Measurements from ENCODE around the gene PRKCA.
"Not testable (repeated sequence)": the region's sequence is repeated elsewhere in the genome, so short reads cannot be mapped to it uniquely, and the experiment has no call there.

PRKCA gene

DNA sequence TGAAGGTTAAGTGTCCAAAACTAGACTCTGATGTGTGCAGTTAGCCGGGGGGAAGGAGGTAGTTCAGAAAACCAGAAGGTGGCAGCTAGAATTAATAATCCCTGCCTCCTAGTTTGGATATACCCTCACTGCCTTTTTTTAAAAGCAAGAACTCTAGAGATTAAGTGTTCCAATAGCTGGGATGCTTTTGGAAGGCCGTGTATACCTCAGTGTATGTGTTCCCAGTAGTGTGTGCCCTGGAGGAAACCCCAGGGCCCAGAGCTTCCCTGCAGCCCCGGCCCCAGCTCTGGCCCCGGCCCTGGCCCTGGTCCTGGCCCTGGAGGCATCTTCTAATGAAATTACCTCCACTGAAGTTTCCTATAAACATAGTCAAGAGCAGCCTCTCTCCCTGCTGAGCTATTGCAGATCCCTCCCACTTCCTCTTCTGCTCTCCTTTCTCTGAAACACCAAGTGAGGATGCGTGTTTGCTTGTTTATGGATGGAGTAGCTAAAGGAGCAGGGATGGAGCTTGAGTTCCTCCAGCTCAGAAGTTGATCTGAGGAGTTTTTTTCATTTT, 130.7 kb downstream of the PRKCA start:
- DNase-seq (ENCODE audit: low read depth in 1 of 2, low spot score in 1 of 2): no peak

DNA sequence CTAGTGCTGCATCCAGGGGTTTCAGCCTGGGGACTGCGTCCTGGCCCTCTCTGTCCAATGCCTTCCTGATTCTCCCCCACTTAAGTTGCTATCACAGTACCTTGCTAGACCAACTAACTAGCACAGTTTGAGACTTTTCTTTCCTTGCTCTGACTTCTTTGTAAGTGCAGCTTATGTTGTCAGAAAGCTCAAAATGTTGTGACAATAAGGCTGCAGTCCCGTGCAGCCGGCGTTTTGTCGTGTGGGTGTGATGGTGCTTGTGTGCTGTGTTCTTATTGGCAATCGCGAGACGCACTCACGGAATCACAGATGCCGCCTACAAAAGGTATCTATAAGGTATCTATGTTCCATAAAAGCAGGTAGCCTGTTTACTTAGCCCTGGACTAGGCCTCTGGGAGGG, 132.8 kb downstream of the PRKCA start:
- DNase-seq (ENCODE audit: low read depth in 1 of 2, low spot score in 1 of 2): no peak

DNA sequence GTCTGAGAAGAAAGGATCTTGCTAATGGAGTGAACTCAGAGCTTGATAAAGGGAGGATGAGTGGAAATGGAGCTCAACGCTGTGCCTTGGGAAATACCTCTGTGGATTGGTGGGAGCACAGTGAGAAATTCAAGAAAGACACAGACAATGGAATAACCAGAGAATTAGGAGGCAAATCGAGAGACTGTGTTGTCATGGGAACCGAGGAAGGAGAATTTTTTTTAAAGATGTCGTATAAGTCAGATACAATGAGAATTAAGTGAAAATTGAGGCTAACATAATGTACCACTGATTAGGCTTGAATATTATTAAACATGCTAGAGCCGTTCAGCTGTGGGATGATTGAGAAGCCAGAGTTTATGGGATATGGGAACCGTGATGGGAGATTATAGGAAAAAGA, 134.2 kb downstream of the PRKCA start:
- no peak for DNase-seq (ENCODE audit: low read depth in 1 of 2, low spot score in 1 of 2)

DNA sequence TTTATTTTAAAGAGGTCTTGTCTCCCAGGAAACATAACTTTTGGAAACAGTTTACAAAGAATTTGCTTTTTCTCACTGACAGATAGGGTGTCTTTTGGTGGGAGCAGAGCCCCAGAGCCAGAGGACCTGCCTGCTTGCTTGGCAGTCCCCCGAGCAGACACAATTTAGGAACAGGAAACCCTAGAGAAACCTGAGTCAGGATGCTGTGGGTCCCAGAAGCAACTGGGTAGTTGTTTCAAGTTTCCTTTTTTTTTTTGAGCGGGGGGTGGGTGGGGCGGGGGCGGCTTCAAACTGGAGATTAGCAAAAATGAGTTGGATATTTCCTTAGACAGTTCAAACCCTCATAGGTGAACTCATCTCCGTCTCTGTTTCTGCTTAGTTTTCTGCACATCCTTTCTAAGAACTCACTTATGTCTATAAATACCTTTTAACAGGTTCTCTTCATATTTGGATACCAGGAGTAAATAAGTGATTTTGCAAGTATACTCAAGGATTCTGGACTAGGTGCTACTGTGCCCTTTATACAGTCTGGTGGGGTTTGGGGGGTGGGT, 135.1 kb downstream of the PRKCA start:
- no peak for DNase-seq (ENCODE audit: low read depth in 1 of 2, low spot score in 1 of 2)

DNA sequence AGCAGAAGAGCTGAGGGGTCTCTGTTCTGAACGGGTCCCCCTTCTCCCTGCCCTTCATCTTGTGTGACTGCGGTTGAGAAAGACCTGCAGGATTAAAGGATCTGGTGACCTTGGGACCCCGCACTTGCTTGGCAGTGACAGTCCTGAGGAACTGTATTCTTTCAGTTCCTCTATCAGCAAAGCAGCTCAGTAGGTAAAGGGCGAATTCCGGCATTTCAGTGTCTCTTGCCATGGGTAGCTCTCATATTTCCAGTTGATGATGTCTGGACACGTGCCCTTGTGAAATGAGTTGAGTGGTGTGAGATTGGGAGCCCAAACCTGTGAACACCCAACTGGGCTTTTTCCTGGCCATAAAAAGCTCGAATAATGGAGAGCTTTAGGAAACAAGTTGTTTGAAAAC, 135.7 kb downstream of the PRKCA start:
- DNase-seq (ENCODE audit: low read depth in 1 of 2, low spot score in 1 of 2): no peak

DNA sequence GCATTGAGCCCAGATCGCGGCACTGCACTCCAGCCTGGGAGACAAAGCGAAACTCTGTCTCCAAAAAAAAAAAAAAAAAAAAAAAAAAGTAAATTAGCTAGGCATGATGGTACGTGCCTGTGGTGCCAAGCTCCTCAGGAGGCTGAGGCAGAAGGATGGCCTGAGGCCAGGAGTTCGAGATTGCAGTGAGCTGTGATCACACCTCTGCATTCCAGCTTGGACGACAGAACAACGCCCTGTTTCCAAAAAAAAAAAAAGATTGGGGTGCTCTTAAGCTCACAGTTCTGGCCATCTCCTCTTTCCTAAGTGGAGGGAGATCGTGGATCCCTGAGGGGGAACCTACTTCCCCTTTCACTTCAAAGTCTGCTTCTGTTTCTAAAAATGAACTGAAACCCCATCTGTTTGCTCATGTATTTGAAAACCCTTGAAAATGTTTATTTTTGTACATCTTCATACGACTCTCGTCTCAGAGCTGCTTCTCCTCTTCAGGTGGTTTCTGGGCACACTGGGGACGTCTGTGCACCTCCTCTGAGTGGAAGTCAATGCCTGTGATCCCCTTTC, 138.8 kb downstream of the PRKCA start:
- DNase-seq (ENCODE audit: low read depth in 1 of 2, low spot score in 1 of 2): no peak

DNA sequence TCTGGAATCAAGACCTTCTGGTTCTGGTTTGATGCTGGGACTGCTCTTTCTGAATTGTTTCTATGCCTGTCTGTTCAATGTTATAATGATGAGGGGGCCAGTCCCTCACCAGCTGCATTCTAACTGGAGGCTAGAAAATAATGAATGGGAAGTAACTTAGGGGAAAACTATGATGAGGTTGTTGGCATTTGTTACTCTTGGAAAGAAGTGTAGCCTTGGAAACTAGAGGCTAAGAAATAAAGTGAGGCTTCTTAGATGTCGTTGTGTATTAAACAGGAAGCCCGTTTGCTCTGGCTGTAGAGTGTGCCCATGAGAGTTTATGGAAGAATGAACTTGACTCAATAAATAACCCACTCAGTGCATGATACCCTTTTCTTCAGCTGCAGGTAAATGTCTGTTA, 140.8 kb downstream of the PRKCA start:
- DNase-seq (ENCODE audit: low read depth in 1 of 2, low spot score in 1 of 2): no peak

DNA sequence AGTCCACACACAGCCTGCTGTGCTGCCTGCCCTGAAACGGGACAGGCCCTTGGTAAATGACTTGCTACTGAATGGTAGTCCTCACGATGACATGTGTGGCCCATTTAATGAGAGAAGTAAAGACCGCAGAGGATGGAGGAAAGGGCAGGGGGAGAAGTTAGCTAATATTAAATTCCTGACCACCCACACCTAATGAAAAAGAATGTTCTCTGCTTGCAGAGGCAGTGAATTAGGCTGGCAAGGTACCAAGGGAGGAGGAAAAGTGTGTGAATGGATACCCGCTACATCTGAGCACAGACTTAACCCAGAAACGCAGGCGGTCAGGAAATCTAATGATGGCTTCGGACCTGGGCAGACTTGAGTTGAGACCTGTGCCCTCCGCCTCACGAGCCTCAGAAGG, 141.2 kb downstream of the PRKCA start:
- no peak for DNase-seq (ENCODE audit: low read depth in 1 of 2, low spot score in 1 of 2)

DNA sequence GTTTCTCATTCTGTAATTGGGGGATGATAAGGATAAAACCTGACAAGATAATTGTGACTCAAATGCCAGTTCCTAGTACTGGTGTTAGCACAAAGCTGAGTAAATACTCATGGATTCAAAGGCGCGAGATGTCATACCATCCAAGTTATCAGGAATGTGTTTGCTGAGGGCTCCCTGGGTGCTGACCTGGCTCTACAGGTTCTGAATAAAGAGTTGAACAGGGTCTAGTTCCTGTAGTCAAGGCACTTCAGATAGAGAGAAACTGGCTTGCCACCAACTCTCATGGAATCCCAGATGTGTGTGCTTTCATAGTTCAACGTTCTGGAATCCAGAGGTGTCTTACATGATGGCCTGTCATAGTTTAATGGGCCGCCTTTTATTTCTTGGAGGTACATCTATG, 141.6 kb downstream of the PRKCA start:
- no peak for DNase-seq (ENCODE audit: low read depth in 1 of 2, low spot score in 1 of 2)

DNA sequence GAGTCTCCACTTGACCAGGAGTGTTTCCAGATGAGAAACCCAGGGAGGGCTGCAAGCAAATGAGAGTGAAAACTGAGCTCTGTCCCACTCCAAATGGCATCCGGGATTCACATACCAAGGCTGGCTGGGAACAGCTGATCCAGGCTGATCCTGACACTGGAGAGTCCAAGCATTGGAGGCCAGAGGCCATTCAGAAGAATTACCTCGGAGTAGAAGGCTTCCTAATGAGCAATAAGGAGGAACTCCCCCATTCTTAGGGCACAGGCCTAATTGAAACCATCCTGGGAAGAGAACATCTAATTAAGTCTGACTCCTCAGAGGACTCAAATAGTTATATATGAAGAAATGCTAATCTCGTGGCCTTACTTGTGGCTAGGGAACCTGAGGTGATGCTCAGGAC, 142.8 kb downstream of the PRKCA start:
- no peak for DNase-seq (ENCODE audit: low read depth in 1 of 2, low spot score in 1 of 2)

DNA sequence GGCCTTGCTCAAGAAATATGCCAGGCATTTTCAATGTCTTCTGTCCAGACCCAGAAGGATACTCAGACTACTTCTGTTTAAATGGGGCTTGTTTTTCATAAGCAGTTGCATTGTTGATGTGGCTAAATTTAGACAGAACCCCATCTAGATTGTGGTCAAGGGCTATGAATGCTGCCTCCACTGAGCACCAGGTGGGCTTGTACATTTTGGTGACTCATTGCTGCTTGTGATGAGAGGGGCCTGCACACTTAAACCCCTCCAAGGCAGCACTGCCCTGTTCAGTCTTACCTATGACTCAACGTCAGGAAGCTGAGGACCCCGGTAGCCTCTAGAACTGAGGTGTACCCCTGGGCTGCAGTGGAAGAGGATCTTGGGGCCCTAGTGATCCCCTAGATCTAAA, 144.0 kb downstream of the PRKCA start:
- no peak for DNase-seq (ENCODE audit: low read depth in 1 of 2, low spot score in 1 of 2)

DNA sequence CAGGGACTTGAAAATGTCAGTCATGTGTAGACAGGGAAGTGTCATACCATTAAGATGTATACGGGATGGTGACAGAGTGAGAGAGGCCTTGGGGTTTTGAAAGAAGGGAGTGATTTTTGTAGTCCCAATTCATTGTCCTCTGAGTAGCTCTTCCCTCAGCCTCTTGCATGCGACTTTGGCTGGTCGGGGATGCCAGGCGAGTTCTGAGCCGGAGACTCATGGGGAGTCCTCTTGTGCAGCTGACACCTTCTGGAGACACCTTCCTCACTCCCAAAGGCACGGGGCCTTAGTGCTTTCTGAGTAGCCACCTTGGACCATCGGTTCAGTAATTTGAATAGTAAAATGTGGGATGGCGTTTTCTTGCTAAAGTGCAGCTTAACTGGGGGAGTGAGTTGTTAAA, 144.7 kb downstream of the PRKCA start:
- no peak for DNase-seq (ENCODE audit: low read depth in 1 of 2, low spot score in 1 of 2)

DNA sequence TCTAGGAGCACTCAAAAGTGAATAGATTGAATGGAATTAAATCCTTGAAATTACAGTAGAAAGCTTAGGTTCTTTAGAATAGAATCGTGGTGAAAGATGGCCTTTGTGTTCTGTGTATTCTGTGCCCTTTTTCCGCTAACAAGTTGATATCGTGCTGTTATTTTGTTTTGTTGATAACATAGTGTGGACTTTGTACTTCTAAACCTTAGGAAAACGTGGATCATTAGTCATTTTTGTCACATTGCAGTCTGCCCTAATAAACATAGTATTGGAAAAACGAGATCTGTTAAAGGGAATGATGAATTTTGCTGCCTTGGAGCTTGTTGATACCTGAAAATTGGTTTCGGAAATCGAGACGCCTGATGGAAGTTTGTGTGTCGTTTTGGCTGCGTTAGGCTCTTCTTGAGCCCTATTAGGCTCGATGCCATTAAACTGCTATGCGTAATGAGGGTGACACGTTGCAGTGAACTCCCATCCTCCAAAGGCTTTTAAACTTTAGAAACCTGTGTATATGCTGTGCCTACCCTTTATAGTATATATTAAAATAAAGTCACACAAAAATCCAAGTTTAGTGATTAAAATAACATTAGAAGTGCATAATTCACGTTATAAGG, 145.7 kb downstream of the PRKCA start:
- no peak for DNase-seq (ENCODE audit: low read depth in 1 of 2, low spot score in 1 of 2)

DNA sequence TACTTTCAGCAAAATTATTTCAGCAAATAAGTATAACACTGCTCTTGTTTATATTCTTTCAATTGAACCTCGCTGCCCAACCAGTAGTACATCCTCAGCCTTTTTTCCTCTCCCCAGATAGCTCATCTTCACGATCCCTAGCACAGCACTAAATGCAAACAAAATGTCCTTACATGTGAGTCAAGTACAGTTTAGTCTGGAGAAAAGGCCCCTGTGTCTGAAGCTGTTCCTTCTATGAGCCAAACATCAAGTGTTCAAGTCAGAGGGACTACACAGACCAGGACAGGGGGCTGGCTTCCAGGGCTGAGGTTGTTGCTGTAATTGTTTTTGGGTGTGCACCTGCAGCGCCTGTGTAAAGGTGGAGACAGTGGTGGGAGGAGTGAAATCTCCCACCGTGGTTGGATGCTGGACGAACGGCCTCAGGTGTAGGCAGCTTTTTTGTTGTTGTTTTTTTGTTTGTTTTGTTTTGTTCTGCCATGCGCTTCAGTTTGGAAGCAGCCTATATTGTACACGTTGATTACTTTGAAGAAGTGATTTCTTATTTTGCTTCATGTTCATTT, 147.1 kb downstream of the PRKCA start:
- no peak for DNase-seq (ENCODE audit: low read depth in 1 of 2, low spot score in 1 of 2)

DNA sequence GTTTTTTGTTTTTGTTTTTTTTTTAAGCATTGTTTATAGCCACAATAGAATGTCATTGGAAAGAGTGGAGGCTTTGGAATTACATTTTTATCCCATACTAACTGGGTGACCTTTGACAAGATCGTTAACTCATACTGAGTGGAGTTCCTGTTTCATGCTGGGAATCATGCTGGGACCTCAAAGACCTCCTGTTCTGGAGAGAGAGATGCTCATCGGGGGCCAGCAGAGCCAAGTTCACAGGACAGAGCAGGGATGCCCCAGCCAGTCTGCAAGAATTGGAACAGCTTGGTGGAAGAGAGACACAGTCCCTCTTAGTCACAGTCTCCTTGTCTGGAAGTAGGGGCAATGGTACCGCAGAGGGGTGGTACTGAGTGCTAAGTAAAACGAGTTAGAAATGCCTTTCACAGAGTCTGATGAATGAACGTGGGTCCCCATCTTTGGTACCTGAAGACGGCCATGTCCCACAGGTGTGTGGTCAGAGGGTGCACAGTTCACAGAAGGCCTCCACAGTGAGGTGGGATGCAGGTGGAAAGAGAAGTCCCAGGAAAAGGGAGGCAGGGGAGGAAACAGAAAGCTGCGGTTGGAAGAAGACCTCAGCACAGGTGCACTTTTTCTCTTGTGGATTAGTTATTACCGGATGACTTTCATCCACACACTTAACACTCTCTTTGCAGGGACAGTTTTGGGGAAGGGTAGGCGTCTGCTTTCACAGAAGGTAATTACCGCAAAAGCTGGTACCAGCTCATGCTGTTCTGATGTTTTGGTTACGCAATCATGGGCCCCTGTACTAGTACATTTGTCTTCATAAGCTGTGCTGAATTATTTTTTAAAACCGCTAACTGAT, 147.8 kb downstream of the PRKCA start:
- DNase-seq (ENCODE audit: low read depth in 1 of 2, low spot score in 1 of 2): no peak

DNA sequence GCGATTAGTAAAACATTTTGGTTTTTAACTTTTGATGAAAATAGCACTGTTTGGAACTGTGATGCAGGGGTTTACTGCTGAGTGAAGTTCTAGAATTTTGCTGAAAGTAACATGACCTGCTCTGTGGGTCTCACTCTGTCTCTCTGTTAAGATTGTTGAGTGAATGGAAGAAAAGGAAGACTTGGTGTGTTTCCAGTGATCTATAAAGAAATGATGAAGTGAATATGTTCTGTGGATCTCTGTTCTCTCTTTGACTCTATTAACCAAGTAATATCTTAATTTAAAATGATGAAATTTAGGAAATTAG, 148.4 kb downstream of the PRKCA start:
- no peak for DNase-seq (ENCODE audit: low read depth in 1 of 2, low spot score in 1 of 2)

DNA sequence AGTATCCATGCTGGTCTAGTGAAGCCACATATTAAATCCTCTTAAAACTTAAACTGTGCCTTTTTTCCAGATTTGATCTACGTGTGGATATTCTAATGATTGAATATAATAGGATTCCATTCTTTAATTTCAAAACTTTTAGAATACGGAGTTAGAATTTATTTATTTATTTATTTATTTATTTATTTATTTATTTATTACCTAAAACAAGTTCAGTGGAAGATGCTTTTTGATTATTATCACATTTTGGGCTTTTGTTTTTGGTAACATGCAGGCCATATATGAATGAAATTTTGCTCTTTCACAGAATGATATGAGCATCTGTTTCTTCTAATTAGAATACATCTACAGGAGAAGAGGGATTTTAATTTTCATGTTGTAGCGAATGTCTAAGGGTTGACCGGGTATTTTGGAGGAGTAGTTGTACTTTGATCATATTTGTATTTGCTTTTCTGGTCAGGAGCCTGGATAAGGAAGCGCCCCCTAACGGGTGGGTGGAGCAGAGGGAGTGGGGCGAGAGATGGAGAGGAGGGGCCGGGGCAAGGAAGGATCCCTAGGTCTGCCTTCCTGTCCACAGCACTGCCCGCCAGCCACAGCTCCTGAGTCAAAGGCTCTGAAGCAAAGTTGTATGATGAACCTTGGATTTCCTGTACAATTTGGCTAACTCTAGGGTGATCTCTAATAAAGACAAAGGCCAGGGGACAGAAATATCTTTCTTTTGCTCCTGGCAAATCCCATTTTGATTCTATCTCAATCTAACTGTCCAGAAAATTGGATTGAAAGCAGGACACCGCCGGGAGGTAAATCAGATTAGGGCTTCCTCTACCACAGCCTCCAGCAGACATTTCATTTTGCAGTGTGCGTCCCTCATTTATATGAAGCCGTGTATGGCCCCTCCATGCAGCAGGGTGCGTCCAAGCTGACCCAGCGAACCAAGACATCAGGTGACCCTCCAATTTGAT, 149.1 kb downstream of the PRKCA start:
- DNase-seq (ENCODE audit: low read depth in 1 of 2, low spot score in 1 of 2): no peak

DNA sequence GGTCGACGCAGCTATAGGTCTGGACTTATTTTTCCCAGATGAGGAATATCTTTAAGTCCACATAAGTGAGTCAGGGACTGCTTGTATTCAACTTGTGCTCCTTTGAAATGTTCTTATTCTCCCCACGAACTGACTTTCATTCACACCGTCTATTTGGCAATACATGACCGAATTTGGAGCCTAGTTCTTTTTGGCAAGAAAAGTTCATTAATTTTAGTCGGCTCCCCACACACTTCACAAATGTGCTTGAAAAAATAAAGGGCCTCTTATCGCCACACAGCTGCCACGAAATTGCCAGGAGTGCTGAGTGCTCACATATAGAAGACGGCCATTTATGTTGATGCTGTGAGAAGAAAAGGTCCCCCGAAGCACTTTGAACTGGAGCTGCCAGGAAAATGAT, 152.6 kb downstream of the PRKCA start:
- DNase-seq (ENCODE audit: low read depth in 1 of 2, low spot score in 1 of 2): no peak

DNA sequence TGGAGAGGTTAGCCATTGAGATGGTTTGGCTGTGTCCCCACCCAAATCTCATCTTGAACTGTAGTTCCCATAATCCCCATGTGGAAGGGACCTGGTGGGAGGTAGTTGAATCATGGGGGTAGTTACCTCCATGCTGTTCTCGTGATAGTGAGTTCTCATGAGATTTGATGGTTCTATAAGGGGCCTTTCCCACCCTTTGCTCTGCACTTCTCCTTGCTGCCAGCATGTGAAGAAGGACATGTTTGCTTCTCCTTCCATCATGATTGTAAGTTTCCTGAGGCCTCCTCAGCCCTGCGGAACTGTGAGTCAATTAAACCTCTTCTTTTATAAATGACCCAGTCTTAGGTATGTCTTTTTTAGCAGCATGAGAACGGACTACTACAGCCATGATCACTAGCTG, 155.1 kb downstream of the PRKCA start:
- not testable (repeated sequence) for DNase-seq (ENCODE audit: low read depth in 1 of 2, low spot score in 1 of 2)

DNA sequence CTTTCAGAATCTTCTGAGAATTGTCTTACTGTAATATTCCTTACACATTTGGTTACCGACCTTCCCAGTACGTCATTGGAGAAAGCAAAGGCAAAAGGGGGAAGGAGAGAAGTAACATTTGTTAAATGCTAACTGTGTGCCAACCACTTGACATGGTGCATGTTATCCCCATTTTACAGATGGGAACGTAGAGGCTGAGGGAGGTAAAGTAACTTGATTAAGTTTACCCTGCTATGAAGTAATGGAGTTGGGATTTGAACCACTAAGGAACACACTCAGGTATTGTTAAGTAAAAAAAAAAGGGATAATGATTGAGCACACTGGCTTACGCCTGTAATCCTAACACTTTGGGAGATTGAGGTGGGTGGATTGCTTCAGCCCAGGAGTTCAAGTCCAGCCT, 156.4 kb downstream of the PRKCA start:
- no peak for DNase-seq (ENCODE audit: low read depth in 1 of 2, low spot score in 1 of 2)

DNA sequence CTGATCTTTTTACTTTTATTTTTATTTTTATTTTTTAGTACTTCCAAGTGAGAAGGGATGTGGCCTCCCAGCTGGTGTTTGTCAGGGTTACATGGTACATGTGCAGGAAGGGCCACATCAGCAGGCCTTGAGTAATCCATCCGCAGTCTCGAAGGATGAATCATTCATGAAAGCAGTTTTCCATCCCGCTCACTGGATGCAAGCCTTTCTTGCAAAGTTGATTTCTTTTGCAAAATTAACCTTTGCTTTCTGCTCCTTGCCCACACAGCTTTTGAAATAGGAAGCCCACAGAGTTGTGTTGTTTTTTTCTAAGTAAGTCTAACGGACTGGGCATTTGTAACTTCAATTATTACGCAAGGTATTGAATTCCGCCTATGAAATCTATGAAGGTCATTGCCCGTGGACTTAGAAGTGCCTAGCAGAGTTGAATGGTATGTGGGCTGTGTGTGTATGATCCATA, 157.4 kb downstream of the PRKCA start:
- no peak for DNase-seq (ENCODE audit: low read depth in 1 of 2, low spot score in 1 of 2)
